HepG2 (cell line): ENCODE results near the gene SH2D7. TPM values are rescaled to one million over a fixed set of nuclear protein-coding genes. Genes with fewer than 3 reads are reported as not detected.
A peak's percentile ranks its signal among the peaks of the same experiment; 100 is the strongest.

Source experiments
- ARNT ChIP-seq: fragments of 450-650 bp; IDR thresholded peaks from 2 replicates; pipeline ENCODE4 v1.6.1; 2017
- CEBPZ ChIP-seq: IDR thresholded peaks from 2 replicates; pipeline ENCODE4 v1.6.1; 2012; ENCODE audit warnings: low read length, improper control_type of control experiment
- GTF2F1 ChIP-seq: fragments of 150-350 bp; IDR thresholded peaks from 2 replicates; pipeline ENCODE4 v1.6.1; 2014; ENCODE audit warnings: low read length
- HDAC1 ChIP-seq: sonication (generic); formaldehyde crosslinking; IDR thresholded peaks from 2 replicates; pipeline ENCODE4 v1.5.1; 2020; ENCODE audit warnings: mild to moderate bottlenecking, missing genetic modification reagents
- KDM2A ChIP-seq: sonication (generic); formaldehyde crosslinking; IDR thresholded peaks from 2 replicates; pipeline ENCODE4 v1.4.0; 2020; ENCODE audit warnings: low read depth, missing genetic modification reagents, borderline replicate concordance
- KDM5B ChIP-seq: sonication (generic); formaldehyde crosslinking; IDR thresholded peaks from 2 replicates; pipeline ENCODE4 v1.4.0; 2020; ENCODE audit warnings: missing genetic modification reagents, mild to moderate bottlenecking, borderline replicate concordance
- NFIB ChIP-seq: sonication (generic); formaldehyde crosslinking; IDR thresholded peaks from 2 replicates; pipeline ENCODE4 v1.9.0; 2021; ENCODE audit warnings: missing genetic modification reagents, mild to moderate bottlenecking, borderline replicate concordance
- NR2C2 ChIP-seq: sonication (generic); formaldehyde crosslinking; IDR thresholded peaks from 2 replicates; pipeline ENCODE4 v1.4.0; 2020; ENCODE audit warnings: missing genetic modification reagents, mild to moderate bottlenecking, moderate library complexity, borderline replicate concordance
- RFX3 ChIP-seq: IDR thresholded peaks from 2 replicates; pipeline ENCODE4 v1.6.1; 2016; ENCODE audit warnings: missing biosample characterization, missing genetic modification reagents
- SMARCC2 ChIP-seq: fragments of 450-650 bp; IDR thresholded peaks from 2 replicates; pipeline ENCODE4 v1.6.1; 2017; ENCODE audit warnings: antibody characterized with exemption, mild to moderate bottlenecking
- SYNCRIP ChIP-seq: fragments of 200-400 bp; formaldehyde crosslinking; IDR thresholded peaks from 2 replicates; pipeline ENCODE4 v1.6.1; 2018; ENCODE audit warnings: mild to moderate bottlenecking, low read depth, low read length; ENCODE audit not compliant: insufficient read depth
- TMF1 ChIP-seq: sonication (generic); formaldehyde crosslinking; IDR thresholded peaks from 2 replicates; pipeline ENCODE4 v1.8.1; 2022; ENCODE audit warnings: low read depth, missing genetic modification reagents
- ZBTB1 ChIP-seq: sonication (generic); formaldehyde crosslinking; IDR thresholded peaks from 2 replicates; pipeline ENCODE4 v1.4.0; 2020; ENCODE audit warnings: missing genetic modification reagents, borderline replicate concordance
- ZMYM2 ChIP-seq: sonication (generic); formaldehyde crosslinking; IDR thresholded peaks from 2 replicates; pipeline ENCODE4 v1.8.0; 2022; ENCODE audit warnings: mild to moderate bottlenecking, missing genetic modification reagents
- ZNF556 ChIP-seq: sonication (generic); formaldehyde crosslinking; IDR thresholded peaks from 2 replicates; pipeline ENCODE4 v1.4.0; 2020; ENCODE audit warnings: mild to moderate bottlenecking, missing genetic modification reagents, borderline replicate concordance
- ZNF770 ChIP-seq: sonication (generic); formaldehyde crosslinking; IDR thresholded peaks from 2 replicates; pipeline ENCODE4 v1.5.0; 2020; ENCODE audit warnings: mild to moderate bottlenecking, missing genetic modification reagents
- polyA plus RNA-seq, 8 experiments: library from polyadenylated mRNA; depleted of rRNA in 3 of 8; stranded (reverse) in 7 of 8; unstranded in 1 of 8; fragments of >200 nt; fragmentation: Illumina TruSeq in 4 of 8; extraction: Trizol in 4 of 8; gene quantifications; 2 replicates each; pipeline versions ENCODE4 v1.2.1 to v1.2.3, GENCODE V29; 2011 to 2016; ENCODE audit warnings: low read depth in 4 of 8, missing spikeins in 1 of 8, mixed read lengths in 1 of 8; ENCODE audit not compliant: insufficient read depth in 1 of 8
- total RNA-seq, 5 experiments: library from RNA; depleted of rRNA; stranded (reverse); fragments of >200 nt; fragmentation: Illumina TruSeq; extraction: Trizol; gene quantifications; 2 replicates each; pipeline ENCODE4 v1.2.3, GENCODE V29; 2016; ENCODE audit warnings: low read depth in 1 of 5
- TF ChIP-seq, protein P1 (sequence below): sonication (generic); formaldehyde crosslinking; IDR thresholded peaks from 2 replicates; pipeline ENCODE4 v1.8.1; 2023; ENCODE audit warnings: missing genetic modification reagents, inconsistent platforms, borderline replicate concordance
- TF ChIP-seq, protein P2 (sequence below): sonication (generic); formaldehyde crosslinking; IDR thresholded peaks from 2 replicates; pipeline ENCODE4 v1.4.0; 2020; ENCODE audit warnings: mild to moderate bottlenecking, missing genetic modification reagents
- TF ChIP-seq, protein P3 (sequence below): sonication (generic); formaldehyde crosslinking; IDR thresholded peaks from 2 replicates; pipeline ENCODE4 v1.4.0; 2020; ENCODE audit warnings: missing genetic modification reagents; ENCODE audit errors: not compliant biosample characterization

Gene SH2D7
- total and polyA plus RNA-seq, 2 of the 13 experiments (the other 11 are each of a cell fraction or from before 2014, with no cell fraction given), result not detected

DNA sequence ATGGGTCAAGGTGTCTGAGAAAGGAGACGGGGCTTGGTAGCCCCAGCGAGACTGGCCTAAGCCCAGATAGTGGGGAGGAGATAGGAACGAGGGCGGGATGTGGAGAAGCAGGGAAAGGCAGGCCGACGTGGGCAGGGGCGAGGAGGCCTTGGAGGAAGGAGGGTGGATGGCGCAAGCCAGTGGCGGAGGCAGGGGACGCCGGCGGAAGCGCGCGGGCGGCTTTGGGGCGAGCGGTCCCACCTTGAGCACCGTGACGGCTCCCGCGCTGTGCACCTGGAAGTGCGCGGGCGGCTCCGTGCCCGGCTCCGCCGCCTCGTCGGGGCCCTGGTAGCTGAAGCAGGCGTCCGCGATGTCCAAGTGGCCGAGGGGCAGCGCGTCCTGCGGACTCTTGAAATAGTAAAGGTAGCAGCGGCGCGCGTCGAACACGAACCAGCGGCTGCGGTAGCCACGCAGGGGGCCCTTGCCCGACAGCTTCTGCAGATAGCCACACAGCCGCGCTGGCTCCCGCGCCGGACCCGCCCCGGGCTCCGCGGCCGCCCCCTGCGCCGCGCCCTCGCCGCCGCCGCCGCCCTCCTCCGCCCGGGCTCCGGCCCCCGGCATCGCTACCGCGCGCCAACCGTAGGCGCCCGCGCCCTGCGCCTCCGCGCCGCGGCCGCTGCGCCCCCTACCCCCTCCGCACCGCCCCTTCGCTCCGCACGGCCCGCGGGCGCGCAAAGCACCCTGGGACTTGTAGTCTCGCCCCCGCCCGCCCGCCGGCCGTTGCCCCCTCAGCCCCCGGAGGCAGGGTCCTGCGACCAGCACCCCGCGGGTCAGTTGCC is 15.1 kb upstream of the SH2D7 start, which contains the start of gene TBC1D2B (continued):
- TF ChIP-seq RFX3 (CRISPR knock-in tag) (no peak), TMF1 (CRISPR knock-in tag) (peak; percentile 68; the same call in 1 of the 2 replicates), ZBTB1 (CRISPR knock-in tag) (no peak), KDM2A (CRISPR knock-in tag) (peak; percentile 18; the same call in 1 of the 2 replicates), ZNF556 (CRISPR knock-in tag) (no peak), NFIB (CRISPR knock-in tag) (no peak), NR2C2 (CRISPR knock-in tag) (peak; percentile 64; the same call in 1 of the 2 replicates), ARNT (no peak), SYNCRIP (no peak), HDAC1 (CRISPR knock-in tag) (peak; percentile 20), ZNF770 (CRISPR knock-in tag) (no peak), SMARCC2 (no peak), KDM5B (peak; percentile 37; the same call in 1 of the 2 replicates), CEBPZ (no peak), GTF2F1 (no peak), ZMYM2 (CRISPR knock-in tag) (no peak)
- TF ChIP-seq, protein P1, sequence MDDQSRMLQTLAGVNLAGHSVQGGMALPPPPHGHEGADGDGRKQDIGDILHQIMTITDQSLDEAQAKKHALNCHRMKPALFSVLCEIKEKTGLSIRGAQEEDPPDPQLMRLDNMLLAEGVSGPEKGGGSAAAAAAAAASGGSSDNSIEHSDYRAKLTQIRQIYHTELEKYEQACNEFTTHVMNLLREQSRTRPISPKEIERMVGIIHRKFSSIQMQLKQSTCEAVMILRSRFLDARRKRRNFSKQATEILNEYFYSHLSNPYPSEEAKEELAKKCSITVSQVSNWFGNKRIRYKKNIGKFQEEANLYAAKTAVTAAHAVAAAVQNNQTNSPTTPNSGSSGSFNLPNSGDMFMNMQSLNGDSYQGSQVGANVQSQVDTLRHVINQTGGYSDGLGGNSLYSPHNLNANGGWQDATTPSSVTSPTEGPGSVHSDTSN, result no peak
- TF ChIP-seq, protein P2, sequence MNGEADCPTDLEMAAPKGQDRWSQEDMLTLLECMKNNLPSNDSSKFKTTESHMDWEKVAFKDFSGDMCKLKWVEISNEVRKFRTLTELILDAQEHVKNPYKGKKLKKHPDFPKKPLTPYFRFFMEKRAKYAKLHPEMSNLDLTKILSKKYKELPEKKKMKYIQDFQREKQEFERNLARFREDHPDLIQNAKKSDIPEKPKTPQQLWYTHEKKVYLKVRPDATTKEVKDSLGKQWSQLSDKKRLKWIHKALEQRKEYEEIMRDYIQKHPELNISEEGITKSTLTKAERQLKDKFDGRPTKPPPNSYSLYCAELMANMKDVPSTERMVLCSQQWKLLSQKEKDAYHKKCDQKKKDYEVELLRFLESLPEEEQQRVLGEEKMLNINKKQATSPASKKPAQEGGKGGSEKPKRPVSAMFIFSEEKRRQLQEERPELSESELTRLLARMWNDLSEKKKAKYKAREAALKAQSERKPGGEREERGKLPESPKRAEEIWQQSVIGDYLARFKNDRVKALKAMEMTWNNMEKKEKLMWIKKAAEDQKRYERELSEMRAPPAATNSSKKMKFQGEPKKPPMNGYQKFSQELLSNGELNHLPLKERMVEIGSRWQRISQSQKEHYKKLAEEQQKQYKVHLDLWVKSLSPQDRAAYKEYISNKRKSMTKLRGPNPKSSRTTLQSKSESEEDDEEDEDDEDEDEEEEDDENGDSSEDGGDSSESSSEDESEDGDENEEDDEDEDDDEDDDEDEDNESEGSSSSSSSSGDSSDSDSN (CRISPR knock-in tag), result peak; percentile 61; the same call in 1 of the 2 replicates
- TF ChIP-seq, protein P3, sequence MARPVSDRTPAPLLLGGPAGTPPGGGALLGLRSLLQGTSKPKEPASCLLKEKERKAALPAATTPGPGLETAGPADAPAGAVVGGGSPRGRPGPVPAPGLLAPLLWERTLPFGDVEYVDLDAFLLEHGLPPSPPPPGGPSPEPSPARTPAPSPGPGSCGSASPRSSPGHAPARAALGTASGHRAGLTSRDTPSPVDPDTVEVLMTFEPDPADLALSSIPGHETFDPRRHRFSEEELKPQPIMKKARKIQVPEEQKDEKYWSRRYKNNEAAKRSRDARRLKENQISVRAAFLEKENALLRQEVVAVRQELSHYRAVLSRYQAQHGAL, result no peak
